GM15510 (cell line): ENCODE data around the gene AIP.
A peak's percentile ranks its signal among the peaks of the same experiment; 100 is the strongest.

Source experiments
- POLR2A ChIP-seq: IDR thresholded peaks from 3 replicates; pipeline ENCODE4 v1.6.1; 2011; ENCODE audit warnings: borderline replicate concordance; ENCODE audit not compliant: insufficient read length; ENCODE audit errors: extremely low read depth

Gene AIP

DNA sequence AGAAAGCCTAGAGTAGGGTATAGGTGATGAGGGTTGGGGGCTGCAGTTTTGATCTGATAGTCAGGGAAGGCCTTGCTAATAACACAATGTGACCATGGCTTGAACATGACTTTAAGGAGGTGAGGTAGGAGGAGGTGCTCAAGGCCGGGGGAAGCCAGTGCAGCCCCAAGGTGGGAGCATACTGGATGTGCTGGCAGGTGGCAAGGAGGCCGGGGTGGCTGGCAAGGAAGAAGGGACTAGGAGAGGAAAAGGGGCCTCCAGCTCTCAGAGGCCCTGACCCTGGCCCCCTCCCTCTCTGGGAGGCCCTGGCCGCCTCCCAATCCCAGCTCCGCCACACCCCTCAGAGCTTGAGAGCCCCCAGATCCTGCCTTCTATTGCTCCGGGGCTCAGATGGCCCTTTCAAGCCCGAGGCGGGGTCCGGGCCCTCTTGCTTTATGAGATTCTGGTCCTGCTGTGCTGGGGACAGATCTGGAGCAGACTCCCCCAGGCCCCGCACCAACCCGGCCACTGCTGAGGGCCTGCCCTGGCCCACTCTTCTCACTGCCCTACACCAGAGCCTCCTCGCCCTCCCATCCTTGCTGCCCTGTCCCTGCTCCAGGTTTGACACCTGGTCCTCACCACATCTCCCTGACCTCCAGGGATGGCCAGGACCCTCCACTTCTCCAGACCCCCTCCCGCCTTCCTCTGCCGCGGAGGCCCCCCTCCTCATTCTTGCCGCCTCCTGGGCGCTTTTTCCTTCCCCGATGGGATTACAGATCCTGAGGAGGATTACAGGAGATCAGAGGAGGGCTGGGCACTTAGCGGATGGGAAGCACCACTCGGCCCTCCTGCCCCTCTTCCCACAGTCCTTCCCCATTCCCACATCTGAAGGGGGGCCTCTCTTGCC lies 20.5 kb downstream of the AIP start:
- TF ChIP-seq POLR2A, result no peak

DNA sequence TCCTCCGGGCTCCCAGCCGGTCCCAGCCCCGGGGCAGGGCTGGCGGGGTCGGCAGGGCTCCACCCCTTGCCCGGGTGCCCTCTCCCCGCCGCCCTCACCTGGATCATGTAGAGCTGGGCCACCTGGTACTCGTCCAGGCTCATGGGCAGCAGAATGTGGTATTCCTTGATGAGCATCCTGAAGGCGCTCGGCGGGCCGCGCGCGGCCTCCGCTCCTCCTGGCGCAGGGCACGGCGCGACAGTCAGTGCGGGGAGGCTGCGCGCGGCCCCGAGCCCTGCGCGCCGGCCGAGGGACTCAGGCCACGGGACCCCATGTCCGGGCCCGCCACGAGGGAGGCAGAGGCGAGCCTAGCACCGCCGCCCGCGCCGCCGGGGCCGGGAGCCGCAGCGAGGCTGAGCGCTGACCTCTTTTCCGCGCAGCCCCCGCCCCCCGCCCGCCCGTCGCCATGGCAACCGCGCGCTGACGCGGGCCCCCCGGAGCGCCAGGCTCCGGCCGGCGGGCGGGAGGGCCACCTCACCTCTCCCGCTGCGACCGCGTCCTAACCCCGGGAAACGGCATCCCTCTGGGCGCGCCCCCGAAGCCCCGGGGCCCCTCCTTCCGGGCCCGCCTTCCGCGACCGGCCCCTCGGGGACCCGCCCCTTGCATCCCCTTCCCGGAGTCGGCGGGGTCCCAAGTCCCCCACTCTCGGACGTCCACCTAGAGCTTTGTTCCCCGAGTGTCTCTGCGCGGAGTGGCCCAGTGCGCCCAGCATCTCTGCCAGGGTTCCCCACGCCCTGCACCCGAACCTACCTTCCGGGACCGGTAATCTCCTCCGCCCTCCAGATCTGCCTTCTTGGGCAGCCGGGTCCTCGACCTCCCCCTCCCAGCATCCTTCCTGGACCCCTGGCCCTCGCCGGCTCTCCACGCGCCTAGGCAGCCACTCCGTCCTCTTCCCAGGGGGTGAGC lies 21.5 kb downstream of the AIP start:
- no peak for TF ChIP-seq POLR2A

- TF ChIP-seq POLR2A, result peak; percentile 57
Measured at GRCh38 chr11:67504950-67505581, 22.2 kb downstream of the AIP start, which contains the start of gene PITPNM1. Gene PITPNM1, minus strand, starts transcription at chr11:67505363. Its CDS starts 1,183 bp downstream, at chr11:67504180.

DNA sequence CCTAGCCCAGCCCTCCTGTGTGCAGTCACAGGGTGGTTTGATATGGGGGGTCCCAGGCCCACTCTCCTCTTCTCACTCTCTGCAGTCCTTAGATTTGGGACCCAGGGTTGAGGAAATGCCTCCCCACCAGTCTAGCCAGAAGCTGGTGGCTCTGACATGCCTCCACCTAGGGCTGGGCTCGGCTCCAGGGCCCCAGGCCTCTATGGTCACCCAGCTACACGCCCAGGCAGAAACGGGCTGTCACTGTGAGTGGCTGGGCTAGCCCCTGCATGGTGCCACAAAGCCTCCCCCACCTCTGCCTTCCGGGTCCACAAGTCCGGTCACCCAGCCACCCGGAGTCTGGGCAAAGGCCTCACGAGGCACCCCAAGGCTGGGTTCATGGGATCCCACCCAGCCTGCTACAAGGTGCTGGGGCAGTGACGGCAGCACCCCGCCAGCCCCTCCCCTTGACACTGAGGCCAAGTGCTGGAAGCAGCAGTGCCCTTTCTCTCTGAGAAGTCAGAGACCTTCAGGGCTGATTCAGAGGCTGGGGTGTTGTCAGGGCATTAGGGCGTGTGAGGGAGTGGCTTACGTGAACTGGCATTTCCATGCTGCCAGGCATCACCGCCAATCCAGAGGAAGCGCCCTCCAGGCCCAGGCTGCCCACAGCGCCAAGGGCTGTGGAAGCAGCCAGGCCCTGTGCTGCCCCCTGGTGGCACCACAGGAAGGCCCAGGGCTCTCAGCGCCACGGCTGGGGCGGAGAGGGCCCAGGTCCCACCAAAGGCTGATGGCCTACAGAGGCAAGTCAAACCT lies 23.0 kb downstream of the AIP start:
- peak; percentile 29 for TF ChIP-seq POLR2A

- TF ChIP-seq POLR2A, result no peak
Measured at GRCh38 chr11:67506426-67507051, 23.7 kb downstream of the AIP start.

DNA sequence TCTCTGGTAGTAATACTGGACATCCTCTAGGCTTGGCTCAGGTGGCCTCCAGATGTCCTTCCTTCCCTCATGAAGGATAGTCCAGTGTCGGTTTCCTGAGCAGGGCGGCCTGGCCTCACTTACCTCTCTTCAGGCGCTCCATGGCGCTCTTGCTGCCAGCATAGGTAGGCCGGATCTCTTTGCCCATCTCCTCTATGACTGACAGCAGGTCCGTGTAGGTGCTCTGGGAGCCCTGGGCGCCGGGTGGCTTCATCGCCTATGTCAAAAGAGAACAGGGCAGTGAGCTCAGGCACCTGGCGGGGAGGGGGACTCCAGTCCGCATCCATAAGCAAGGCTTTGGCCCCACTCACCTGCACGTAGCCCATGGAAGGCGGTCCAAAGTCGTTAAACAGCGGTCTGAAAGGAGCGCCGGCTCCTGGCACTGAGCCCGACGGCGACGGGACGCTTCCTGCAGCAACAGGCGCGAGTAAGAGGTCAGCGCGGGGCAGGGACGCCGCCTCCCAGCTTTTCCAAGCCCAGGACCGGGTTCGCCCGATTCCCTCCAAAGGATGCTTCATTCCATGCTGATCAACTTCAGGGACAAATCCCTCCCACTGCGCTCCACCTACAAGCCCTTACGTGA lies 24.5 kb downstream of the AIP start:
- TF ChIP-seq POLR2A, result no peak

- TF ChIP-seq POLR2A, result peak; percentile 70
Measured at GRCh38 chr11:67507864-67508485, 25.1 kb downstream of the AIP start, which contains the start of gene CDK2AP2. Gene CDK2AP2, minus strand, starts transcription at chr11:67508162. Its CDS starts 80 bp downstream, at chr11:67508082.

GRCh38 chr11:67508486-67509121 lies 25.8 kb downstream of the AIP start:
- peak; percentile 37 for TF ChIP-seq POLR2A

- TF ChIP-seq POLR2A, result no peak
Measured at GRCh38 chr11:67510023-67510345, 27.2 kb downstream of the AIP start.

DNA sequence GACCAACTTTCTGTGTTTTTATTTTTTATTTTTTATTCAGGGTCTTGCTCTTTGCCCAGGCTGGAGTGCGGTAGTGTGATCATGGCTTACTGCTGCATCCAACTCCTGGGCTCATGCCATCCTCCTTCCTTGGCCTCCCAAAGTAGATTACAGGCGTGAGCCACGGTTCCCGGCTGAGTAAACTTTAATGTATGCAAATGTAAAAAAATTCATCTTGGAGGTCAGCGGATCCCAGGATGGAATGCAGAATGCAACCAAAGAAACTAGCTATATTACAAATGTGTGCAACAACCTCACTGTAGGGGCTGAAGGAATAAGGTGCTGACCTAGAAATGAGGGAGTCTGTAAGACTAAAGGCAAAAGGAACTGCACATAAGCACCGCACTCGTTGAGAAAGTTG lies 31.3 kb downstream of the AIP start:
- no peak for TF ChIP-seq POLR2A

DNA sequence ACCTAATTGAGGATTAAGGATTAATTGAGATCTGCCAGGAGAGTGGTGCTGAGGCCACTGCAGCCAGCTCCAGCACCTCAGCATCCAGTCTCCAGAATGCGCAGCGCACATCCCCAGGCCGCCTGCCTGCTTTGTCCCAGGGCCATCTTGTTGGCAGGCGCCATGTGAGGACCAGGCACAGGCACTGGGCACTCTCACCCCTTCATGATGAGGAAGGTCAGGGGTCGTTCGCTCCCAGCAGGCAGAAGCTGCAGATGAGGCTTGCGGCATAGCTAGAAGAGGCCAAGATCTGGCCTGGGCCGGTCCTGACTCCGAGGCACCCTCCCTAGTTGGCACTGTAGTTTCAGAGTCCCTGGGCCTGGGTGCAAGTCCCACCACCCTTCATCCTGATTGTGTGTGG lies 34.0 kb downstream of the AIP start:
- no peak for TF ChIP-seq POLR2A
